Brain microvascular endothelial cell (primary cell): ENCODE data around the gene RGS12.

Source experiments
- DNase-seq: peaks from one replicate; pipeline ENCODE4 v3.0.0-alpha.2; 2020
- H3K27ac ChIP-seq: fragments of 250-450 bp; sonication (Bioruptor Pico); 2 replicates; pipeline ENCODE4 v1.5.1; 2020; ENCODE audit warnings: mild to moderate bottlenecking, moderate library complexity
- H3K27me3 ChIP-seq: fragments of 250-450 bp; sonication (Bioruptor Pico); replicated peaks from 2 replicates; pipeline ENCODE4 v1.5.1; 2020; ENCODE audit warnings: mild to moderate bottlenecking
- H3K36me3 ChIP-seq: fragments of 250-450 bp; sonication (Bioruptor Pico); replicated peaks from 2 replicates; pipeline ENCODE4 v1.5.1; 2020; ENCODE audit warnings: mild to moderate bottlenecking
- H3K4me3 ChIP-seq: 2 replicates; pipeline ENCODE4 v1.5.1; 2011; ENCODE audit warnings: low read depth, mild to moderate bottlenecking, control low read depth, low read length, moderate library complexity
- CTCF ChIP-seq: IDR thresholded peaks from 2 replicates; pipeline ENCODE4 v1.5.1; 2011; ENCODE audit warnings: low read depth, mild to moderate bottlenecking, moderate library complexity, low read length, control low read depth, inconsistent platforms; ENCODE audit errors: missing control alignments
- in situ Hi-C: cut with HindIII; loops from 2 replicates; pipeline ENCODE4 v1.10.0; 2017; ENCODE audit warnings: low sequenced_read_pairs, low pct_ligation_motif_present

Gene RGS12

GRCh38 chr4:3257103-3257555 lies 35.7 kb upstream of the RGS12 start:
- no peaks in the 10 kb centered on the region for H3K36me3 ChIP-seq
- DNase-seq = no peak
- in situ Hi-C loops = no loop called here

GRCh38 chr4:3257556-3258482 lies 35.0 kb upstream of the RGS12 start:
- H3K36me3 ChIP-seq = no peaks in the 10 kb centered on the region
- no peak for DNase-seq
- in situ Hi-C loops = no loop called here
- no peak overlapping the region for H3K27ac ChIP-seq
- no peak overlapping the region for H3K4me3 ChIP-seq
- no peak for TF ChIP-seq CTCF
- no peaks in the 10 kb centered on the region for H3K27me3 ChIP-seq

More at GRCh38 chr4:3257103-3257555, 35.7 kb upstream of the RGS12 start:
- no peak overlapping the region for H3K4me3 ChIP-seq
- no peaks in the 10 kb centered on the region for H3K27me3 ChIP-seq
- TF ChIP-seq CTCF = no peak
- H3K27ac ChIP-seq = no peak overlapping the region

DNA sequence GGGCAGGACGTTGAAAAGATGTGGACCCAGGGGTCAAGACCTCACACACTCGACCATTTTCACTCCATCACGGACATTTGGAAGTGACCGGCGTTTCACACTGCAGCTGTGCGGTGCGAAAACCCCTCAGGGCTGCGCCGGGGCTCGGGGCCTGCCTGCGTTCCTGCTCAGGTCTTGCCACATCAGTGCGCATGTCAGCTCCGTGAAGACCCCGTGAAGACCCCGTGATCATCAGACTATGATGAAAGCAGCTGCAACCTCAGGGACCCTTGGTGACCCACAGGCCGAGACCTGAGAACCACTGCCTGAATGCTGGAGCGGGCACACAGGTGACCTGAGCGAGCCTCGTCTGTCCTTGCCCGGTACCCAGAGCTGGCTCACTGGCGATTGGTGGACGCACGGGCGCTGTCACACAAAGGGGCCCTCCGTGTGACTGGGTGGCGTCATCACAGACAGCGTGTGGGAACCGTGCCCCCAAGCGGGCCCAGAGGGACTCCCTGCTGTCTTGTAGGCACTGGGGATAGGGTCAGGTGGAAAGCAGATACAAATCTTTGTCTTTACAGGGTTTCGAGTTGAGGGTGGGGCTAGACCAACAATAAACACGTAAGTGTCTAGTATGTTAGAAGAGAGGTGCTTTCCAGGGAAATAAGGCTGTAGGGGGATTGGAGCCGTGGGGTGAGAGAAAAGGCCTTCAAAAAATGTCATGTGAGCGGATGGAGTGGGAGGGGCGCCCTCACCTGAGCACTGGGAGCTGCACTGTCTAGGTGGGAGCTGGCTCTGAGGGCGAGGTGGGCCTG lies 31.2 kb upstream of the RGS12 start:
- Histone ChIP-seq H3K27ac (no peak overlapping the region), H3K4me3 (no peak overlapping the region), H3K27me3 (no peaks in the 10 kb centered on the region), H3K36me3 (no peaks in the 10 kb centered on the region)
- in situ Hi-C loops = no loop called here
- no peak for DNase-seq
- no peak for TF ChIP-seq CTCF

- DNase-seq = no peak
- Histone ChIP-seq H3K4me3 (no peak overlapping the region), H3K27me3 (no peaks in the 10 kb centered on the region), H3K36me3 (no peaks in the 10 kb centered on the region), H3K27ac (no peak overlapping the region)
- in situ Hi-C loops = no loop called here
- TF ChIP-seq CTCF = no peak
Measured at GRCh38 chr4:3262208-3263052, 30.4 kb upstream of the RGS12 start.

GRCh38 chr4:3263053-3263875 lies 29.6 kb upstream of the RGS12 start:
- no peak for TF ChIP-seq CTCF
- DNase-seq = no peak
- Histone ChIP-seq H3K27me3 (no peaks in the 10 kb centered on the region), H3K36me3 (no peaks in the 10 kb centered on the region), H3K4me3 (no peak overlapping the region), H3K27ac (no peak overlapping the region)
- in situ Hi-C loops = no loop called here
